T-helper 1 cell treated with Interleukin-12 subunit alpha and Interleukin-12 subunit beta and Interleukin-4 antibody, amounts not matched to agents 30 μg/mL and 1 μg/mL, for 36 hours (primary cell): ENCODE results near the gene HIPK1.

ENCODE experiments used
- H3K27ac Mint-ChIP-seq: one replicate; pipeline ENCODE4 v1.8.0; 2021; ENCODE audit warnings: mild to moderate bottlenecking, mixed read lengths
- H3K27me3 Mint-ChIP-seq: one replicate; pipeline ENCODE4 v1.8.0; 2021; ENCODE audit warnings: low read depth, mixed read lengths
- H3K36me3 Mint-ChIP-seq: one replicate; pipeline ENCODE4 v1.8.0; 2021; ENCODE audit warnings: low read depth, mixed read lengths
- H3K4me1 Mint-ChIP-seq: one replicate; pipeline ENCODE4 v1.8.0; 2021; ENCODE audit warnings: low read depth, mixed read lengths
- H3K4me3 Mint-ChIP-seq: one replicate; pipeline ENCODE4 v1.8.0; 2021; ENCODE audit warnings: mild to moderate bottlenecking, moderate library complexity, mixed read lengths
- H3K9me3 Mint-ChIP-seq: one replicate; pipeline ENCODE4 v1.8.0; 2021; ENCODE audit warnings: mixed read lengths

The HIPK1 gene

GRCh38 chr1:113903501-113904292 is 25.4 kb upstream of the HIPK1 start:
- peak overlapping the region; percentile 93 for H3K27ac Mint-ChIP-seq
- H3K36me3 Mint-ChIP-seq: peaks cover 38% of the 10 kb centered on the region
- no peaks in the 10 kb centered on the region for H3K27me3 Mint-ChIP-seq
- peak overlapping the region; percentile 89 for H3K4me3 Mint-ChIP-seq
- no peaks in the 10 kb centered on the region for H3K9me3 Mint-ChIP-seq
- H3K4me1 Mint-ChIP-seq: peaks cover 48% of the 10 kb centered on the region

GRCh38 chr1:113904293-113904673 is 24.8 kb upstream of the HIPK1 start:
- H3K27me3 Mint-ChIP-seq: no peaks in the 10 kb centered on the region
- peaks cover 48% of the 10 kb centered on the region for H3K4me1 Mint-ChIP-seq
- H3K4me3 Mint-ChIP-seq: peak overlapping the region; percentile 89
- peaks cover 34% of the 10 kb centered on the region for H3K36me3 Mint-ChIP-seq
- H3K27ac Mint-ChIP-seq: peak overlapping the region; percentile 93
- no peaks in the 10 kb centered on the region for H3K9me3 Mint-ChIP-seq

- peaks cover 31% of the 10 kb centered on the region for H3K36me3 Mint-ChIP-seq
- peak within 1 kb of the TSS; percentile 89 for H3K4me3 Mint-ChIP-seq
- peaks cover 45% of the 10 kb centered on the region for H3K4me1 Mint-ChIP-seq
- no peaks in the 10 kb centered on the region for H3K27me3 Mint-ChIP-seq
- H3K27ac Mint-ChIP-seq: peak within 1 kb of the TSS; percentile 93
- H3K9me3 Mint-ChIP-seq: no peaks in the 10 kb centered on the region
Observed at GRCh38 chr1:113904674-113905434, 24.3 kb upstream of the HIPK1 start, which contains the start of the genes AP4B1 and DCLRE1B. AP4B1 (minus strand) TSS chr1:113904799; CDS start chr1:113904717, 82 bp downstream. DCLRE1B (plus strand) TSS chr1:113905326; CDS start chr1:113905587, 261 bp downstream.

GRCh38 chr1:113905435-113905861 is 23.7 kb upstream of the HIPK1 start:
- Mint-ChIP-seq H3K4me1 (peaks cover 49% of the 10 kb centered on the region), H3K27me3 (no peaks in the 10 kb centered on the region), H3K4me3 (peak overlapping the region; percentile 89), H3K27ac (peak overlapping the region; percentile 93), H3K36me3 (peaks cover 31% of the 10 kb centered on the region), H3K9me3 (no peaks in the 10 kb centered on the region)

GRCh38 chr1:113912594-113913311 is 16.4 kb upstream of the HIPK1 start:
- H3K27ac Mint-ChIP-seq: no peak overlapping the region
- H3K36me3 Mint-ChIP-seq: peaks cover 30% of the 10 kb centered on the region
- H3K4me1 Mint-ChIP-seq: peaks cover 16% of the 10 kb centered on the region
- H3K9me3 Mint-ChIP-seq: no peaks in the 10 kb centered on the region
- H3K27me3 Mint-ChIP-seq: no peaks in the 10 kb centered on the region
- no peak overlapping the region for H3K4me3 Mint-ChIP-seq

GRCh38 chr1:113913312-113913668 is 15.8 kb upstream of the HIPK1 start:
- Mint-ChIP-seq H3K9me3 (no peaks in the 10 kb centered on the region), H3K36me3 (peaks cover 26% of the 10 kb centered on the region), H3K4me3 (no peak overlapping the region), H3K4me1 (peaks cover 12% of the 10 kb centered on the region), H3K27ac (no peak overlapping the region), H3K27me3 (no peaks in the 10 kb centered on the region)

- Mint-ChIP-seq H3K4me1 (peaks cover 8% of the 10 kb centered on the region), H3K4me3 (no peak overlapping the region), H3K27me3 (no peaks in the 10 kb centered on the region), H3K27ac (no peak overlapping the region), H3K36me3 (peaks cover 23% of the 10 kb centered on the region), H3K9me3 (no peaks in the 10 kb centered on the region)
Observed at GRCh38 chr1:113913887-113914664, 15.0 kb upstream of the HIPK1 start.

- no peaks in the 10 kb centered on the region for H3K9me3 Mint-ChIP-seq
- no peak overlapping the region for H3K4me3 Mint-ChIP-seq
- H3K36me3 Mint-ChIP-seq: peaks cover 7% of the 10 kb centered on the region
- peaks cover 2% of the 10 kb centered on the region for H3K4me1 Mint-ChIP-seq
- no peak overlapping the region for H3K27ac Mint-ChIP-seq
- H3K27me3 Mint-ChIP-seq: no peaks in the 10 kb centered on the region
Observed at GRCh38 chr1:113916974-113917373, 12.2 kb upstream of the HIPK1 start.

GRCh38 chr1:113917400-113918082 is 11.6 kb upstream of the HIPK1 start:
- Mint-ChIP-seq H3K27me3 (peaks cover 2% of the 10 kb centered on the region), H3K4me3 (no peak overlapping the region), H3K36me3 (peaks cover 7% of the 10 kb centered on the region), H3K9me3 (no peaks in the 10 kb centered on the region), H3K27ac (no peak overlapping the region), H3K4me1 (peaks cover 2% of the 10 kb centered on the region)

- Mint-ChIP-seq H3K27me3 (peaks cover 9% of the 10 kb centered on the region), H3K27ac (no peak overlapping the region)
Observed at GRCh38 chr1:113918243-113918642, 10.9 kb upstream of the HIPK1 start.

GRCh38 chr1:113922957-113923356 is 6.2 kb upstream of the HIPK1 start:
- Mint-ChIP-seq H3K9me3 (no peaks in the 10 kb centered on the region), H3K27ac (no peak overlapping the region), H3K36me3 (no peaks in the 10 kb centered on the region), H3K27me3 (peaks cover 22% of the 10 kb centered on the region), H3K4me1 (peaks cover 4% of the 10 kb centered on the region), H3K4me3 (no peak overlapping the region)

More at GRCh38 chr1:113918243-113918642, 10.9 kb upstream of the HIPK1 start:
- Mint-ChIP-seq H3K4me3 (no peak overlapping the region), H3K36me3 (peaks cover 7% of the 10 kb centered on the region), H3K9me3 (no peaks in the 10 kb centered on the region), H3K4me1 (peaks cover 2% of the 10 kb centered on the region)

- Mint-ChIP-seq H3K4me1 (peaks cover 13% of the 10 kb centered on the region), H3K36me3 (no peaks in the 10 kb centered on the region), H3K9me3 (no peaks in the 10 kb centered on the region), H3K27ac (no peak overlapping the region), H3K27me3 (peaks cover 22% of the 10 kb centered on the region), H3K4me3 (no peak overlapping the region)
Observed at GRCh38 chr1:113924473-113924872, 4.7 kb upstream of the HIPK1 start.

GRCh38 chr1:113928187-113928930 is 765 bp upstream of the HIPK1 start:
- H3K4me1 Mint-ChIP-seq: peaks cover 38% of the 10 kb centered on the region
- no peaks in the 10 kb centered on the region for H3K9me3 Mint-ChIP-seq
- peaks cover 12% of the 10 kb centered on the region for H3K27me3 Mint-ChIP-seq
- peak overlapping the region; percentile 99 for H3K27ac Mint-ChIP-seq
- H3K36me3 Mint-ChIP-seq: peaks cover 8% of the 10 kb centered on the region
- H3K4me3 Mint-ChIP-seq: peak overlapping the region; percentile 96
